Activated CD4-positive, alpha-beta T cell treated with anti-CD3 and anti-CD28 coated beads, Interleukin-2, amount 50 U/mL, for 16 hours (primary cell): ENCODE results near the gene MMP28.
"Not testable (repeated sequence)": the region's sequence is repeated elsewhere in the genome, so short reads cannot be mapped to it uniquely, and the experiment has no call there.

Experiments used
- DNase-seq: peaks from one replicate; pipeline ENCODE4 v3.0.0-alpha.2; 2020

MMP28 gene

DNA sequence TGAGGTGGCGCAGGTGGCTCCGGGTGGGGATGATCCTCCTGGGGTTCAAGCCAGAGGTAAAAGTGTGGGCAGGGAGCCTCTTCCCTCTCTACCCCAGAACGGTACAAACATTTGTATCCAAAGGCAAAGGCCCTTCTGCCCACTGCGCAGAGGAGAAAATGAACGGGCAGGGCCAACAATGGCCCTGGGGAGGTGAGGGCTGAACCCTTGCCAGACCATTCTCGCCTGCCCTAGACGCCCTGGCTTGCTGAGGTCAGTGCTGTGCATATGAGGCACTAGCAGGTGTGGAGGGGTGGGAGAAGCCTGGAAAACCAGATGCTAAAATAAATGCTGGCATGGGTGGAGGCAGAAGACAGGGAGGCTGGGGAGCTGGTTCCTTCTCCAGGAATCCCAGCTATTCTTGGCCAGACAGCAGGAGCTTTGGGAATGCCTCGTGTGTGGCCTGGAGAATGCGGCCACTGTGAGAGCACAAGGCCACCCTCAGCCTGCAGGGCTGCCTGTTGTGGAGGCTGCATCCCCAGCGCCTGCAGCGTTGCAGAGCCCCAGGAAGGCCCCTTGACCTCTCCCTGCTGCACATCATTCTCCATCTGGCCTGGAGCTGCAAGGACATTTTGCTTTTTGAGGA lies 30.2 kb downstream of the MMP28 start:
- no peak for DNase-seq

DNA sequence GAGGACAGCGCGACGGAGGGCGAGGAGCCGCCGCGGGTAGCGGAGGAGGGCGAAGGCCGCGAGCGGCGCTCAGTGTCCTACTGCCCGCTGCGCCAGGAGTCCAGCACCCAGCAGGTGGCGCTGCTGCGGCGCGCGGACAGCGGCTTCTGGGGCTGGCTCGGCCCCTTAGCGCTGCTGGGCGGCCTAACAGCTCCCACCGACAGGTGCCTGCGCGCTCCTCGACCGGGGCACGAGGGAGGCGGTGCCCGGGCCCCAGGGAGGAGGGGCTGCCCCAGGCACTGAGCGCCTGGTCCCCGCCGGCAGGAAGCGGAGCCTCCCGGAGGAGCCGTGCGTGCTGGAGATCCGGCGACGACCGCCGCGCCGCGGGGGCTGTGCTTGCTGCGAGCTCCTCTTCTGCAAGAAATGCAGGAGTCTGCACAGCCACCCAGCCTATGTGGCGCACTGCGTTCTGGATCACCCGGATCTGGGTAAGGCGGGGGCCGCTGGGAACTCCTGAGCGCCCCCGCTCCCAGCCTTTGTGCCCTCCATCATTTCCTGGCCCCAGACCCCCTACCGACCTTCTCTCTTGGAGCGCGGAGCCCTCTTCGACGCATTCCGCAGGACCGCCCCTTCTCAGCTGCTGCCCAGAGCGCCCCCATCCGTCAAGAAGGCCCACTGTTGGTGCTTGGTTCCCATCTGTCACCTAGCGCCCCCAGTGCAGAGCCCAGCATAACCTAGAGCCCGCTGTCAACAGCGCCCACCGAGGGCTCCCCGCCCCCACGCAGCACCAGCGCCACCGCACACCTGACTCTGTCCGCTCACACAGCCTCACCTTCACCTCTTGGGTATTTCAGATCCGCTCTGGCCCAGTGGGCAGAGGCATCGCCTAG lies 31.1 kb downstream of the MMP28 start:
- peak; percentile 91 for DNase-seq

DNA sequence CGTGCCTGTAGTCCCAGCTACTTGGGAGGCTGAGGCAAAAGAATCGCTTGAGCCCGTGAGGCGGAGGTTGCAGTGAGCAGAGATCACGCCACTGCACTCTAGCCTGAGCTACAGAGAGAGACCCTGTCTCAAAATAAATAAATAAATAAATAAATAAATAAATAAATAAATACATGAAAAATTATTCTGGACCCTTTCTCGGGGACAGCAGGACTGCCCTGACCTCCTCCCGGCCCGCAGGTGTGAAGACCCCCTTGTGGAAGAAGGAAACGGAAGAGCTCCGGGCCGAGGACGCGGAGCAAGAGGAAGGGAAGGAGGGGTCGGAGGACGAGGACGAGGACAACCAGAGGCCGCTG lies 31.7 kb downstream of the MMP28 start:
- no peak for DNase-seq

DNA sequence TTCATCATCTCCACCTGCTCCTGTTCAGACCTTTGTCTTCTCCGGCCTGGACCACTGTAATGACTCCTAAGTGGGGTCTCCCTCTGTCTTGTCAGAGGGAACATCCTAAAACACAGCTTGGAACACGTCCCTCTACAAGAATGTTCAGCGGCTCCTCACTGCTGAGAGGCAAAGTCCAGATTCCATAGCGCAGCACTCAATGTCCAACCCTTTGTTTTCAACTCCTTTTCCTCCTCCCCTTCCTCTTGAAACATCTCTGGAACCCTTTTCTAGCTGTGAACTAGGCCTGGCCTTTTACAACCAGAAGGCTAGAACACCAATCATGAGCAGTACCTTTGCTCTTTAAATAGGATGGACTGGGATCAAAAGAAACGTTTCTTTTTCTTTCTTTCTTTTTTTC lies 33.8 kb downstream of the MMP28 start:
- no peak for DNase-seq

DNA sequence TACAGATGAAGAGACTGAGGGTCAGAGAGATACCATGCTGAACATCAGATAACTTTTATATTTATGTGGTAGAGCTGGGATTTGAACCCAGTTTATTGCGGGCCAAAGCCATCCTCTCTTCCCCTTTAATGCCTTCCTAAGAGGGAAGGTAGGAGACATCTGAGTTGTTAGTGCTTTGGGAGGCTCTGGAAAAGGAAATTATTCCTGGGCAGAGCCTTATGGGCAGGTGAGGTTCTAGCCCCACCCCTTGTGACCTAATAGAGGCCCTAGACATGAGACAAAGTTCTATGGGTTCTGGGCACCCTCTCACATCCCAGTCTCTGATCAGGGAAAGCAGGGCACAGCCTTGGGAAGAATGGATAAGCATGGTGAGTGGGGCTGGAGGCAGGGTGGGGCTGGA lies 34.9 kb downstream of the MMP28 start, which contains the start of gene C17orf50:
Gene C17orf50, plus strand, starts transcription at position 301 of the 400 bp plus-strand sequence. Its CDS starts 55 bp downstream, at position 356.
- no peak for DNase-seq

DNA sequence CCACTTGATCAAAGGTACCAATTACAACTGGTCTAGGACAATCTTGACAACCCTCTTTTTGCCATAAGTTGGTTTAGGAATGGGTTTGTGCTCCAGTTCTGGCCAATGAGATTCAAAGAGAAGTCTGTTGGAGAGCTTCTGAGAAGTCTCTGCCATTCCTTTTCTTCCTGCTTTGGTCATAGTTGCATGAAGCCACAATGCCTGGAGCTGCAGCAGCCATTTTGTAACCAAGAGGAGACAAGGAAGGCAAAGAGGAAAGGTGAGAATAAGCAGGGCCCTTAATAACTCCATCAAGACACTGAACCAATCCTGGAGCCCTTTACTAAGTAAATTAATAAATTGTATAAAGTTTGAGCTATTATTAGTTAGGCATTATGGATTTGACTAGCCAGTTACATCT lies 38.2 kb downstream of the MMP28 start:
- DNase-seq = no peak

DNA sequence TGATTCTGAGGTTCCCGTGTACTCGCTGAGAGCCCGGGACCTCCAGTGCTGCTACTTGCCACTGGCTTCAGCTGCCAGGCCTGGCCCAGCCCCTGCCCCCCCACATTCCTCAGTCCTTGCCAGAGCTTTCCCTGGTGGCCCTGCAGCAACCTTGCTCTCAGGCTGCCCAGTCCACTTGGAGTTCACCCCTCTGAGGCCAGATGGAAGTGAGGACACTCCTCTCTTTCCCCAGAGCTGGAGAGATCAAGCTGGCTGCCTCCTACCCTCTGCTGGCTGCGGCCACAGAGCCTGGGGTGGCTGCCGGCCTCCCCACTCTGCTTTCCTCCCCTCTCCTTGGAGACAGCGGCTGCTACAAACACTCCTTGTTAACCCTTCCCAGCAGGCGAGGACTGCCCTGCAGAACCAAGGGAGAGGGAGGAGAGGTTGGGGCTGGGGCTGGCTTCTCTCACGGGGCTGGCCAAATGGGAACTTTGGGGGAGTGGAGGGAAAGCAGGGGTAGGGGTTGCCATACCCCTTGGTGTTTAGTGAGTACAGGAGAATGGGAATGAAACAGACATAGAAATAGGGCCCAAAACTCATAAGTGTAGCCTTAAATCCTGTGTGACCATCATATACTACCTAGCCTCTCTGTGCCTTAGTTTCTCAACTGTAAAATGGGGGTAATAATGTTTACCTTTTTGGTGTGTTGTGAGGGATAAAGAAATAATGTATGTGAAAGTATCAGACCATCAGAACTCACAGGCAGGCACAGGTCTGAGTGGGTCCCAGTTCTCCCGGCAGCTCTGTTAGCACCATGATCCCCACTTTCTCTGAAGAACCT lies 42.3 kb downstream of the MMP28 start, which contains the start of gene GAS2L2:
Gene GAS2L2, minus strand, starts transcription at position 295 of the 820 bp plus-strand sequence. CDS start 389 bp downstream, outside the sequence.
- DNase-seq = no peak

DNA sequence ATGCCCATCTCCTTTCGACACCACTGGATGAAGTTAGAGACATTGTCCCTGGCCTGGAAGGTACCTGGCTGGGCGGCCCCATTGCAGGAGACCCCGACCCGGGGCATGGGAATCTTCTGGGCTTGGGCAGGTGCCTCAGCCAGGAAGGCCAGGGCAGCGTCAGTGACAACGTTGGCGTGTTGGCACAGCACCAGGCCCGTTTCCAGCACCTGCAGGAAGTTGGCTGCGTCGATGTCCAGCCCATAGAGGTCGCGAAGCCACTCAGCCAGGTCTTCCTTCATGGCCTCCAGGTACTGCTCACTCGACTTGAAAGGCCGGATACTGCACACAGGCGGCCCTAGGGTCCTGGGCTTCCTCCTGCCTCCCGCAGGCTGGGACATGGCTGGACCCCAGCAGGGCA lies 43.0 kb downstream of the MMP28 start:
- DNase-seq = no peak

DNA sequence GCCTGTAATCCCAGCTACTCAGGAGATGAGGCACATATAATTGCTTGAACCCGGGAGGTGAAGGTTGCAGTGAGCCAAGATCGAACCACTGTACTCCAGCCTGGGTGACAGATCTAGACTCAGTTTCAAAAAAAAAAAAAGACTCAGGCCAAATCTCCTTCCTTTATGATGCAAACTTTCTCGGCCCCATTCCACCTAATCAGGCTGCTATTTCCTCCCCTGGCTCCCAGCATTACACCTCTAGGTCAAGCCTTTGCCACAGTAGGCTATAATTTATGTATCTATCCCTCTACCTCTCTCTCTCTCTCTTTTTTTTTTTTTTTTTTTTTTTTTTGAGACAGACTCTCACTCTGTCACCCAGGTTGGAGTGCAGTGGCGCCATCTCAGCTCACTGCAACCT lies 43.9 kb downstream of the MMP28 start:
- DNase-seq = not testable (repeated sequence)

DNA sequence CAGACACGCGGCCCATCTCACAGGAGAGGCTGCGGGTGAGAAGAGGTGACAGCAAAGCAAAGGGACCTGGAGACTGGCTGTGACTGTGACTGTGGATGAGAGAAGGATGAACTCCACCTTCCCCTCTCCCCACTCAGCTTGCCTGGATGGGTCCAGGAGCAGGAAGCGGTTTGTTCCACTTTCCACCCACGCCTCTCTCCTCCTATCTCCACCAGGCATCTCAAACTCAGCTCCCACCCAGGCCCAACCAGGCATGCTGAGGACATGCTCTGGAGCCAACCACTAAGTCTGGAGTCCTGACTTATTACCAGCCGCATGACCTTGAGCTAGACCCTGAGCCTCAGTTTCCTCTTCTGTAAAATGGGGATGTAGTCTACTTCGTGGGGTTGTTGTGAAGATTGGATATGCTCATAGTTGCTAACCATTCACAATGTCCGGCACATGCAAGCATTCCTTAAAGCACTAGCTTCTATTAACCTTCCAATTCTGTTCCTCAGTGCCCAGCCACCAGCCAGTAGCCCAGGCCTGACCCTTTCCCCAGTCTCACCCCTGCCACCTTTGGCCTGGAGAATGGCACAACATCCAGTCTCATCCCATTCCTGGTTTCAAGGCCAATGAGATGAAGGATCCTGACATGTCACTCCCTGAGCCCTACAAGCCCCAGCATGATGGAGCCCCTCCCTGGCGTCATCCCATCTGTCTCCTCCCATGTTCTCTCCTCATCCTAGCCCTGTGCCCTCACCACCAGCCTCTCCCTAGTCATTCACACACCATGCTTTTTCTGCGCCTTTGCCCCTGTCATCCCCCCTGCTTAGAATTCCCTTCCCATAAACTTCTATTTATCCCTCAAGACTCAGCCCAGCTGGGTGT lies 44.7 kb downstream of the MMP28 start:
- DNase-seq = no peak

DNA sequence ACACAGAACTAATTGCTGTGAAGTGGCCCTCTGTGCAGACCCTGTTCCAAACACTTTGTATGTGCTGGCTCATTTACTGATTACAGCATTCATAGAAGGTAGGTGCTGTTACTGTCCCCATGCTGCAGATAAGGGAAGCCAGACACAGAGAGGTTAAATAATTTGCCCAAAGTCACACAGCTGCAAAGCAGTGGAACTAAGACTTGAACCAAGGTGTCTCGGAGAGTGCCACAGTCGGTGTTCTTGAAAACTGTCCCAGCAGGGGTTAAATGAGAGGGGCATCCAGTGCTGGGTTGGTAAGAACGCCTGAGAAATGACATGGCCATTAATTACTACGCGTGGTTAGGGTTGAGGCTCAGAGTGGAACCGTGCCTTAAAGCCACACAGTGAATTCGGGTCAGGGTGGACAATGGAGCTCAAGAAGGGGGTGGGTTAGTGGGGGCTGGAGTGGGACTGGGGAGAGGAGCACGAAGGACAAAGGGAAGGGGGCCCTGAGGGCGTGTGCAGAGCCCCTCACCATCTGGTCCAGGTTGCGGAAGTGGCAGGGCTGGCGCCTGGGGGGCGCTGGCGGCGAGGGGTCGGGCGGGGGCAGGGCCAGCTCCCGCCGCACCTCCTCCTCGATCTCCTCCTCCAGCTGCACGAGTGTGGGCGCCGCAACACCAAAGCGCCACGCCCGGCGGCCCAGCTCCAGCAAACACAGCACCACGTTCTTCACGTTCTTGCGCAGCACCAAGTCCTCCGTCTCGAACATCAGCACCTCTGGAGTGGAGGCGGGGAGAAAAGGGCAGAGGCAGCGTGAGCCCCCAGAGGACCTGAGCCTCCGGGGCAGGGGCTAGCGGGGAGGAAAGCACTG lies 45.7 kb downstream of the MMP28 start:
- DNase-seq = no peak

DNA sequence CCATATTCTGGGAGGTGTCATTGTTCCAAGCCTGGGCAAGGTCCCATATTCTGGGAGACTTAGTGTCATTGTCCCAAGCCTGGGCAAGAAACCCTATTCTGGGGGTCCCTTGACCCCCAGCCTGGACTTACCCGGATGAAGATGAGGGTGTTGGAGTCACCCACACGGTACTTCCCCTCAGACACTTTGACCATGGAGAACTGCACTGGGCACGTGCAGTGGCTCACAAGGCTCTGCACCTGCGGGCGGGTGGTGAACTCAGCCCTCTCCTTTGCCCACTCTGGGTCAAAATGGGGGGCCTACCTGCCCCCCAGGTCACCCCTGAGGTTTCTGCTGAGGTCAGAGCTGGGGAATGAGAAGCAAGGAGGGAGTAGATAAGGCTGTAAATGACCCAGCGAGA lies 46.5 kb downstream of the MMP28 start:
- no peak for DNase-seq

DNA sequence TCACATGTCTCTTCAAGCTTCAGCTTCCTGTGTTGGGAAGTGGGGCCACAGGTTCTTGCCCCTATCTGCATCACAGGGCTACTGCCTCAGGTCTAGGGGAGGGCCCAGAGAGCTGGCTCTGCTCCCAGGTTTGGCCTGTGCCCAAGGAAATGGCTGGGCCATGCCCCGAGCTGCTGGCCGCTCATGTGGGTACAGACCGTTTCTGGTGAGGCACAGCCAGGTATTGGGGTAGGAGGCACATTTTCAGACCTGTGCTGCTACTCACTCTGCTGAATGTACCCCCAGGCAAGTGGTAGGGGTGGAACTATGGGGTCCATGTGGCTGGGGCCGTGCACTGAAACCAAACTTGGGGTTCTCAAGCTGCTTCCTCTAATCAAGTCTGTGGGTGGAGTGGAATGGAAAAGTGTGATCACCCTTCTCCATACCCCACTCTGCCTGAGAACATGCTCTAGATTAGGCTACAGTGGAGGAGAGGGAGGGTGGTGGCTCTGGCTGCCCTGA lies 47.0 kb downstream of the MMP28 start:
- DNase-seq = no peak

DNA sequence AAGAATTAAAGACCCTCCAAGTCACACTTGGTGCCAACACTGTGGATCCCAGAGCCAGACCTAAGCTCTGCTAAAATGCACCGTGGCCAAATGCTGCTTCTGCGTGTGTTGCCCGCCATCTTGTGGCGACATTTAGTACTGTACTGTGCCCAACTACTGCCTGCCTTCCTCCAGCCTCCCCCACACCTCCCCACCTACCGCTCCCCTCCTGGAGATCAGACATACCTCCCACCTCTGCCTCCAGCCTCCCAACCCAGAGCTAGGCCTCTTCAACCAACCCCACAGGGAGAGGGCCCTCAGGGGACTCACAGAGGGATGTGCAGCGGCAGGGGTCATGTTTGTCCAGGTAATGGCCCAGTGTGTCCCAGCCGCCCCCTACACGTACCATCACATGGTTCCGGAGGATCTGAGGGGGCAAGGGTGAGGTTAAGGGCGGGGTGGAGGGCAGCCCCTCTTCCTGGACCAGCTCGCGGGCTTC lies 47.9 kb downstream of the MMP28 start:
- peak; percentile 80 for DNase-seq

DNA sequence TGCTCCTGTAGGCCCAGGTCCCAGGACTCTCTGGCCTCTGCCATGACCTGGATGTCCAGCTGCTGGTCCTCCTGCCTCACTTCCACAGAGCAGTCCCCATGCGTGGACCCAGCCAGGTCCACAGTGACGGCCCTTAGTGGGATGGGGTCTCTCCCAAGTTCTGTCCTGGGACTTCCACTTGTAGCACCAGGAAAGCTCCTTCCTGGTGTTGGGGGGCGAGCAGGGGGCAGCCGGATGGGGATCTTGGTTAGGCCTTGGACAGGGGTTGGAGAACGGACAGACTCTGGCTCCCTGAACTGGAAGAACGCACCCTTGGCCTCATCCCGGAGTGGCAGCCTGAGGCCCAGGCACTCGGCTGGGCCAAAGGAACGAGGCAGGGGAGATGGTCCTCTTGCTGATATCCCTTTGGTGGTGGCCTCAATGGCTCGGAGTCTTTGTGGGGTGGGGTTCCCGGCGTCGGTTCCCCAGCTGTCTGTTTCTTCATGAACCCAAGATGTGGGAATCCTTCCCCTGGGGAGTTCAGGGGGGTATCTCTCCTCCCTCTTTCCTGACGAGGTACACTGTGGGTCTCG lies 49.6 kb downstream of the MMP28 start:
- DNase-seq = no peak

DNA sequence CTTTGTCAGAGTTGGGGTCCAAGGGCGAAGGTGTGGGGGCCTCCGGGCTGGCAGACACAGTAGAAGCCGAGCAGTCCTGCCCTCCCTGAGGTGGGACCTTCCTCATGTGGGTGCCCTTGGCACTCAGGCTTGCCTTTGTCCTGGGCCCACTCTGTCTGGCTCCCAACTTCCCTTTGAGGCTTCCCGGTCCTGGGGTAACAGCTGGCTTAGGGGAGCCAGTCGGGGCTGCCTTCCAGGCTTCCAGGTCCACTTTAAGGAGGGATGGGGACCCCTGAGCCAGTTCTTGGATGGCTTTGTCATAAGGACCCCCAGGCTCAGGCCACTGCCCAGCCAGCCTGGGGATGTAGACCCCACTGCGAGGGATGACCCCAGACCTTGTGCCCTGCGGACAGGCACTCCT lies 50.2 kb downstream of the MMP28 start:
- DNase-seq = no peak

DNA sequence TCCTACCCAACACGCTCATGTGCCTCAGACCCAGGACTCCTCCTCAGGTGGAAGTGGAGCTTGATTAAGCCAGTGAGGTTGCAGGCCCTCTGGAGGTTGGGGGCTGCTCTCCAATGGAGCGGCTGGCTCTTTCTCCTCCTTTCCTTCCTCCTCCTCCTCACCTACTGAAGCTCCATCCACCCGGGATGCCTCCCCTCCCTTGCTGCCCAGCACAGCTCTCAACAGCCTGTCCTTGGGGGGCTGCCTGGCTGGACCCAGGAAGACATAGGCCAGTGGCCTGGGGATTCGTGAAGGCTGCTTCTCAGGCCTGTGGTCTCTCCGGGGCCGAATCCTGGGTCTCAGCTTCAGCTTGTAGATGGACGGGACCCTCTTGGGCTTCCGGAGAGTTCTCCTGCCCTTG lies 50.6 kb downstream of the MMP28 start:
- DNase-seq = no peak

DNA sequence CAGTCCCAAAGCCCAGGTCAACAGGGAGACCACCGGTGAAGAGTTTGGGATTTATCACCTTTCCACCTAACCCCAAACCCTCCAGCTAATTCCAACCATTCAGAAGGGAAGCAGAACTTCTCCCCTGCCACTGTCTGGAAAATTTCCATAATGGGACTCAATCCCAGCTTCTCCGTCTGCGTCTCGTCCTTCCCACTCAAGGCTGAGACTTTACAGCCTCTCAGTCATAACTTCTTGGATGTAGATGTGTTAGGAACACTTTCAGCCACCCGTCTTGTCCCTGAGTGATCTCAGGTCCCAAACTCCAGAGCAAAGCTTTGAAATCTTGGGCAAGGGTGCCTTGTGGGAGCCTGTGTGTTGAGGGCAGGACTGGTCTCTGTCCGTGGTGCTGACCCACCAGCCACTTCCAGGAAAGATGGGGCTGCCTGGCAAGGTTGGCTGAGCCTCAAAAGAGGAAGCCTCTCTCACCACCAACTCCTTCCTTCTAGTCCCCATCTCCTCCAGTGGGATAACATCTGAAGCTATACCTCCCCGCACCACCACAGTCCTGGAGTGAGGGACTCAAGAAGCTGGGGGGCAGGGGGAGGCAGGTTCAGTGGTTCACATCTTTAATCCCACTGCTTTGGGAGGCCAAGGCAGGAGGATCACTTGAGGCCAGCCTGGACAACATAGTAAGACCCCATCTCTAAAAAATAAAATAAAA lies 51.7 kb downstream of the MMP28 start:
- DNase-seq = no peak

DNA sequence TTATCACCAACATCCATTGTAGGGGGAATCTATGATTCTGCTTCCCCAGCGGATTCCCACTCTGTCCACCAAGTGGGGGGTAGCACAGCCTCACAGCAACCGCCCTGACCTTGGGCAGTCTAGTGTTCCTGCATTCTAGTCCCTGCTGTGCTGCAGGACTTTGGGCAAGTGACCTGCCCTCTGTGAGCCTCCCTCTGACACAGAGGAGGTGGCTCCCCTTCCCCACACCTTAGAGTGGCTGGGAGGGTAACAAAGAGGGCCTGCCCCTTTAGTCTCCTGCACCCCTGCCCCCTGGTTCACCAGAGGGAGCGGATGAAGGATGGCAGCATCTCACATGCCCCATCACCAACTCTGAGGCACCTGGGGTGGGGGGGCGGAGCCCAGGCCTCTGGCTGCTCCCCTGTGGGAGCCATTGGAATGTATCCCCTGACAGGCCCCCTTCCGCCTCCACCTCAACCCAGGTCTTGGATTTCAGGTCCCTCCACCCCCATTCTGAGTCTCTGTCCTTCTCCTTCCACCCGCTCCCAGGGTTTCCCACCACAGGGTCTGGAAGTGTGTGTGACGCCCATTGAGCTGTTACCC lies 52.5 kb downstream of the MMP28 start:
- DNase-seq = no peak

DNA sequence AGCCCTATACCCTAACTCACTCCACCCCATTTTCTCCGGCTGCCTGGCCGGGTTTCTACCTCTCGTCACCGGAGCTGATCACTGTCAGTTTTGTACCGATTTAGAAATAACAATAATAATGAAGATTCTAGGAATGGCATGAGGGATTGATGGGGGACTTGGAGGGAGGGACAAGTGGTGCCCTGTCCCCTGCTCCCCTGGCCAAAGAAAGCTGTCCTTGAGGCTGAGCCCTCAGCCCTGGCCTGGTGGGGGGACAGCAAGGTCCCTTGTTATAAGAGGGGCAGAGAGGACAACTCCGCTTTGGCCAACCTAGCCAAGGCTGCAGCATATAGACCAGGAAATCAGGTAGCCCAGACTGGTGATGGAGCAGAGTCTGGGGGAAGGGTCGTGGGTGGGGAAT lies 52.9 kb downstream of the MMP28 start:
- no peak for DNase-seq
